Uterus (tissue), 2 donors: ENCODE results near the gene PLEKHH1.

Source experiments
- POLR2A ChIP-seq, 2 donors: fragments of 450-650 bp; IDR thresholded peaks; one replicate each; pipeline ENCODE4 v1.6.1; 2016; ENCODE audit warnings: antibody characterized with exemption in 2 of 2, mild to moderate bottlenecking in 1 of 2, moderate library complexity in 1 of 2
- TF ChIP-seq, protein P1 (sequence below), 4 experiments: fragments of 200-600 bp in 2 of 4; fragments of 450-650 bp in 2 of 4; sonication (generic) in 2 of 4; IDR thresholded peaks; one replicate each; pipeline ENCODE4 v1.5.1; 2016 to 2019; ENCODE audit warnings: antibody characterized with exemption in 4 of 4, mild to moderate bottlenecking in 2 of 4, moderate library complexity in 1 of 4

- TF ChIP-seq, protein P1, sequence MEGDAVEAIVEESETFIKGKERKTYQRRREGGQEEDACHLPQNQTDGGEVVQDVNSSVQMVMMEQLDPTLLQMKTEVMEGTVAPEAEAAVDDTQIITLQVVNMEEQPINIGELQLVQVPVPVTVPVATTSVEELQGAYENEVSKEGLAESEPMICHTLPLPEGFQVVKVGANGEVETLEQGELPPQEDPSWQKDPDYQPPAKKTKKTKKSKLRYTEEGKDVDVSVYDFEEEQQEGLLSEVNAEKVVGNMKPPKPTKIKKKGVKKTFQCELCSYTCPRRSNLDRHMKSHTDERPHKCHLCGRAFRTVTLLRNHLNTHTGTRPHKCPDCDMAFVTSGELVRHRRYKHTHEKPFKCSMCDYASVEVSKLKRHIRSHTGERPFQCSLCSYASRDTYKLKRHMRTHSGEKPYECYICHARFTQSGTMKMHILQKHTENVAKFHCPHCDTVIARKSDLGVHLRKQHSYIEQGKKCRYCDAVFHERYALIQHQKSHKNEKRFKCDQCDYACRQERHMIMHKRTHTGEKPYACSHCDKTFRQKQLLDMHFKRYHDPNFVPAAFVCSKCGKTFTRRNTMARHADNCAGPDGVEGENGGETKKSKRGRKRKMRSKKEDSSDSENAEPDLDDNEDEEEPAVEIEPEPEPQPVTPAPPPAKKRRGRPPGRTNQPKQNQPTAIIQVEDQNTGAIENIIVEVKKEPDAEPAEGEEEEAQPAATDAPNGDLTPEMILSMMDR (IDR thresholded peaks at IDR 0.05): no peak
- TF ChIP-seq POLR2A (IDR thresholded peaks at IDR 0.05): no peak
These were observed 30.2 kb upstream of the PLEKHH1 start for GRCh38 chr14:67502867-67503266.
